Measurements from ENCODE around the gene NCKIPSD. TPM values are rescaled to one million over a fixed set of nuclear protein-coding genes. Genes with fewer than 3 reads are reported as not detected.

Gene NCKIPSD
- polyA plus RNA-seq, 1 of the 3 experiments (the other 2 are of a cell fraction) = 20.4 TPM

DNA sequence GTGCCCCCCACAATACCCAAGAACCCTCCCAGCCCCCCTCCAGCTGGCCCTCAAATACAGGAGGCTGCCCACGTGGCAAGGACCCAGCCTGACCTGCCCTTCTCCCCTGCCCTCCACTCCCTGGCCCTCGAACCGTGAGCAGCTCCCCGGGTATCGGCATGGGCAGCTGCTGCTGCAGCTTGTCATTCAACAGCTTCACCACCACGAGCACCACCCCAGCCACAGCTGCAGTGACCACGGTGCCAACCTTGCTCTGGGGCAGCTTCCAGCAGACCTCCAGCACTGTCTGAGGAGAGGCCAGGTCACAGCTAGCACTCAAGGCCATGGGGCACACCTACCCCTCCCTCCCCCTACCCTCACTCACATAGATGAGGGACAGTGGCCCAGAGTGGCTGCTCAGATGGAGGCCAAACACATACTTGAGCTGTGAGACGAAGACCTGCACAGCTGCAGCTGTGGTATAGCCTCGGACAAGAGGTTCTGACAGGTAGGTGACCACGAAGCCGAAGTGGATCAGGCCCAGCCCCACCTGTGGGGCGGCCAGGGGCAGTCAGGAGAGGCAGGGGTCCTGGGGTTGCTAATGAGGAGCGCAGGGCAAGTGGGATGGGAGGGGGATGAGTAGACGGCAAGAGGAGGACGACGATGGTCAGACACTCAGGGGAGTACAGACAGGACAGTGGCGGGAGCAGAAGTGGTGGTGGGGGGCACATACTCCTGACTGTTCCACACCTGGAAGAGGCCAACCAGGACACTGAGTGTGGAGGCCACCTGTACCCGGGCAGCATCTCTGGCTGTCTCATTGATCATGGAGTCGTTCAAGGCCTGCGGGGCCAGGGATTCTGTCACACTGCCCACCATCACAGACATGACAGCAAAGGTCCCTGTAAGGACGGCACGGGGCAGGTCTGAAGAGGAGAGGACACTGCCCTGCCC, 53.9 kb downstream of the NCKIPSD start:
- Histone ChIP-seq H3K9ac (no peak overlapping the region), H3K4me1 (ENCODE audit: control insufficient read depth in 1 of 2, insufficient read depth in 2 of 2, low read depth in 1 of 2, low read length in 1 of 2) (peaks cover 16 to 23% of the 10 kb centered on the region in 2 experiments), H3K27ac (ENCODE audit: low read depth in 2 of 2, low read length in 1 of 2) (no peak overlapping the region), H3K4me2 (no peak overlapping the region), H3K4me3 (ENCODE audit: low read depth in 2 of 2, low read length in 1 of 2) (no peak overlapping the region), H3K27me3 (ENCODE audit: insufficient read depth) (no peaks in the 10 kb centered on the region), H4K20me1 (ENCODE audit: insufficient read depth) (peaks cover 14% of the 10 kb centered on the region; the same call in 1 of the 2 replicates), H3K9me3 (no peaks in the 10 kb centered on the region), H3K36me3 (replicated peaks in 1 of 2; ENCODE audit: control insufficient read depth in 1 of 2, insufficient read depth in 2 of 2, low read length in 1 of 2) (peaks cover 0 to 49% of the 10 kb centered on the region in 2 experiments), H3K79me2 (ENCODE audit: insufficient read depth) (peaks cover 23% of the 10 kb centered on the region), H3F3A (replicated peaks; ENCODE audit: insufficient read depth) (no peaks in the 10 kb centered on the region), H2AFZ (ENCODE audit: low read depth) (no peak overlapping the region), H3K9me2 (no peaks in the 10 kb centered on the region)
- POLR2A ChIA-PET = interaction anchor here (0.5 kb wide), 1 partner anchor 9 kb away, joined by 3 read pairs; no protein-coding TSS in a partner anchor
- TF ChIP-seq POLR2AphosphoS5 (IDR thresholded peaks at IDR 0.05; ENCODE audit: low read depth, low read length) (no peak), RCOR1 (IDR thresholded peaks at IDR 0.05; ENCODE audit: low read length) (no peak), GABPA (IDR thresholded peaks at IDR 0.05; ENCODE audit: low read depth) (no peak), EP300 (IDR thresholded peaks at IDR 0.05; ENCODE audit: borderline replicate concordance in 1 of 2, low read depth in 1 of 2, low read length in 1 of 2) (no peak), NFIC (IDR thresholded peaks at IDR 0.05; ENCODE audit: borderline replicate concordance) (no peak), SIN3A (IDR thresholded peaks at IDR 0.05; ENCODE audit: borderline replicate concordance, low read depth, low read length) (no peak), MEF2A (IDR thresholded peaks at IDR 0.05; ENCODE audit: borderline replicate concordance, low read depth) (no peak), USF1 (IDR thresholded peaks at IDR 0.05; ENCODE audit: borderline replicate concordance, low read depth) (no peak), SMC3 (IDR thresholded peaks at IDR 0.05; ENCODE audit: low read depth, low read length) (no peak), YY1 (IDR thresholded peaks at IDR 0.05; ENCODE audit: low read depth) (no peak), GATA2 (CRISPR knock-in tag; IDR thresholded peaks at IDR 0.05) (no peak), FOXJ3 (CRISPR knock-in tag; IDR thresholded peaks at IDR 0.05) (no peak), MXI1 (IDR thresholded peaks at IDR 0.05; ENCODE audit: low read depth, low read length) (no peak), RXRA (IDR thresholded peaks at IDR 0.05; ENCODE audit: borderline replicate concordance, low read depth) (no peak), RFX5 (IDR thresholded peaks at IDR 0.05; ENCODE audit: low read length) (no peak), RAD21 (IDR thresholded peaks at IDR 0.05; ENCODE audit: low read length) (no peak), REST (IDR thresholded peaks at IDR 0.05; ENCODE audit: low read depth, low read length) (no peak)
- TF ChIP-seq, protein P1, sequence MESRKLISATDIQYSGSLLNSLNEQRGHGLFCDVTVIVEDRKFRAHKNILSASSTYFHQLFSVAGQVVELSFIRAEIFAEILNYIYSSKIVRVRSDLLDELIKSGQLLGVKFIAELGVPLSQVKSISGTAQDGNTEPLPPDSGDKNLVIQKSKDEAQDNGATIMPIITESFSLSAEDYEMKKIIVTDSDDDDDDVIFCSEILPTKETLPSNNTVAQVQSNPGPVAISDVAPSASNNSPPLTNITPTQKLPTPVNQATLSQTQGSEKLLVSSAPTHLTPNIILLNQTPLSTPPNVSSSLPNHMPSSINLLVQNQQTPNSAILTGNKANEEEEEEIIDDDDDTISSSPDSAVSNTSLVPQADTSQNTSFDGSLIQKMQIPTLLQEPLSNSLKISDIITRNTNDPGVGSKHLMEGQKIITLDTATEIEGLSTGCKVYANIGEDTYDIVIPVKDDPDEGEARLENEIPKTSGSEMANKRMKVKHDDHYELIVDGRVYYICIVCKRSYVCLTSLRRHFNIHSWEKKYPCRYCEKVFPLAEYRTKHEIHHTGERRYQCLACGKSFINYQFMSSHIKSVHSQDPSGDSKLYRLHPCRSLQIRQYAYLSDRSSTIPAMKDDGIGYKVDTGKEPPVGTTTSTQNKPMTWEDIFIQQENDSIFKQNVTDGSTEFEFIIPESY (IDR thresholded peaks at IDR 0.05; ENCODE audit: borderline replicate concordance, low read depth) = no peak
- TF ChIP-seq, protein P2, sequence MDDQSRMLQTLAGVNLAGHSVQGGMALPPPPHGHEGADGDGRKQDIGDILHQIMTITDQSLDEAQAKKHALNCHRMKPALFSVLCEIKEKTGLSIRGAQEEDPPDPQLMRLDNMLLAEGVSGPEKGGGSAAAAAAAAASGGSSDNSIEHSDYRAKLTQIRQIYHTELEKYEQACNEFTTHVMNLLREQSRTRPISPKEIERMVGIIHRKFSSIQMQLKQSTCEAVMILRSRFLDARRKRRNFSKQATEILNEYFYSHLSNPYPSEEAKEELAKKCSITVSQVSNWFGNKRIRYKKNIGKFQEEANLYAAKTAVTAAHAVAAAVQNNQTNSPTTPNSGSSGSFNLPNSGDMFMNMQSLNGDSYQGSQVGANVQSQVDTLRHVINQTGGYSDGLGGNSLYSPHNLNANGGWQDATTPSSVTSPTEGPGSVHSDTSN (IDR thresholded peaks at IDR 0.05) = no peak
- 96% methylated on average over 12 of the region's 22 CpGs for WGBS (ENCODE audit: low lambda C conversion rate)
- CTCF ChIA-PET = no interaction called here
- no peak for DNase-seq
